HG03064 (cell line): ENCODE data around the gene B4GALT6.

Experiments used
- ATAC-seq: cut with Tn5 transposase; IDR thresholded peaks from one replicate; pipeline ENCODE4 v1.9.1; 2021; ENCODE audit warnings: low read depth; ENCODE audit not compliant: unreplicated experiment

The B4GALT6 gene

DNA sequence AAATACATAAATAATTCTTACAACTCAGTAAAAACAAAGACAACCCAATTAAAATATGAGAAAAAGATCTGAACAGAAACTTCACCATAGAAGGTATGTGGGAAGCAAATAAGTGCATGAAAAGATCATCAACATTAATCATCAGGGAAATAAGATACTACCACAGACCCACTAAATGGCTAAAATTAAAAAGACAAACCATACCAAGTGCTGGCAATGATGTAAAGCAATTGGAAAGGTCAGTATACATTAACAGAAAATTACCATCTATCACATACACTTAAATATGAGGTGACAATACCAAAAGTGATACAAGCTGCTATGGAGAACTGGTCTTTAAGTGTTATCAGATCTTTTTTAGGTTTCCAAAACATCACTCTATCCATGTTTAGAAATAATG is 48.0 kb downstream of the B4GALT6 start:
- ATAC-seq: no peak

- peak; percentile 98 for ATAC-seq
Measured at GRCh38 chr18:31634331-31634713, 50.1 kb downstream of the B4GALT6 start.

- ATAC-seq: peak; percentile 15
Measured at GRCh38 chr18:31633392-31634330, 50.7 kb downstream of the B4GALT6 start.

DNA sequence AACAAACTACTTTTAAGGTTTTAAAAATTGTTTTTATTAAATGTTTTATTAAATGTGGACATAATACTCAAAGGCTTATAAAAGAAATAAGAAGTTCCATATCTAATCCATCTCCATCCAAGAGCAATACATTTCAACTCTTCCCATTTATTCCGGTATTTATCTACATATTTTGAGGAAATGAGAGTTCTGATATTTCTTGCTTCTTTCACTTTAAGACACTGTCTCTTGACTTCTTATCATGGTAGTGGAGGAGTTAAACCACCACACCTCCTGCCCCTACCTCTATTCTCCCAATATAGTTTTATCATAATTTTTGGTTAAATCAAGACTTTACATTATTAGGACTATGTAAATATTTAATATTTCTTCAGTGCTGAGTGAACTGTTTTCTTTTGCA is 52.0 kb downstream of the B4GALT6 start:
- ATAC-seq: no peak

GRCh38 chr18:31631526-31631925 is 52.9 kb downstream of the B4GALT6 start:
- ATAC-seq: no peak

DNA sequence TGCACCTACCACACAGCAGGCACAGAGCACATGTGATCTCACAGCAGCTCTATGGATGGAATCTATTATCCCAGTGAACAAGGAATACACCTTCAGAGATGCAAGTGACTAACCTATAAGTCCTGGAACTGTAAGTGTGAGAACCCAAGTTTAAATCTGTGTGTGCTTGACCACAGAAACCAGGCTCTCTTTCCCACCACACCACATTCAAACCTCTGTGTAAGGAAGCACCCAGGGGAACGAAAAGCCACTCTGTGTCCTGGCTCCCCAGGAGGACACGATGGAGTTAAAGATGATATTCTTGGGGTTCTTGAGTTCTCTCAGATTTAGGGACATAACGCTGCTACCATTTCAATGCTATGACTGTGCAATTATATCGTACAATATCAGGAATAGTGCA is 53.8 kb downstream of the B4GALT6 start:
- ATAC-seq: no peak

- ATAC-seq: no peak
Measured at GRCh38 chr18:31626409-31626808, 58.0 kb downstream of the B4GALT6 start.

GRCh38 chr18:31624892-31625640 is 59.3 kb downstream of the B4GALT6 start:
- ATAC-seq: no peak

DNA sequence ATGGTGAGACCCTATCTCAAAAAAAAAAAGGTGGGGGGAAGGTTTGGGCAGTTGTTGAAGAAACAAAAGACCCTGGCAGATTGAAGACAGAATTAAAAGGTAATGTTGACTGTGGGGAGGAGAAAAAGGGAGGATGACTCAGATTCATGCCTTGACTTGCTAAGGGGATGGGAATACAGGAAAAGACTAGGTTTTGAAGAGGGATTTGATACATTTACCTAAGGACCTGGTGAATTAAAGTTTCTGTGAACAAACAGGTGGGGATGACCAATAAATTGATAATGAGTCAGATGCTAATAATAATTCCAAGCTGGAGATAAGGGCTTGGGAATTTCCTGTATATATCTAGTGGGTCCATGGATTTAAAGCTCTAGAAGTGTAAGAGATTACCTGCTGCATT is 65.1 kb downstream of the B4GALT6 start:
- ATAC-seq: no peak

- ATAC-seq: no peak
Measured at GRCh38 chr18:31618801-31619200, 65.6 kb downstream of the B4GALT6 start.

- no peak for ATAC-seq
Measured at GRCh38 chr18:31617031-31617717, 67.2 kb downstream of the B4GALT6 start.

GRCh38 chr18:31616586-31616985 is 67.8 kb downstream of the B4GALT6 start:
- ATAC-seq: no peak

GRCh38 chr18:31614044-31614443 is 70.3 kb downstream of the B4GALT6 start:
- no peak for ATAC-seq

GRCh38 chr18:31612124-31612523 is 72.3 kb downstream of the B4GALT6 start:
- ATAC-seq: no peak

- no peak for ATAC-seq
Measured at GRCh38 chr18:31611511-31611910, 72.9 kb downstream of the B4GALT6 start.

- no peak for ATAC-seq
Measured at GRCh38 chr18:31610286-31611205, 73.8 kb downstream of the B4GALT6 start.

GRCh38 chr18:31609886-31610285 is 74.5 kb downstream of the B4GALT6 start:
- ATAC-seq: no peak

DNA sequence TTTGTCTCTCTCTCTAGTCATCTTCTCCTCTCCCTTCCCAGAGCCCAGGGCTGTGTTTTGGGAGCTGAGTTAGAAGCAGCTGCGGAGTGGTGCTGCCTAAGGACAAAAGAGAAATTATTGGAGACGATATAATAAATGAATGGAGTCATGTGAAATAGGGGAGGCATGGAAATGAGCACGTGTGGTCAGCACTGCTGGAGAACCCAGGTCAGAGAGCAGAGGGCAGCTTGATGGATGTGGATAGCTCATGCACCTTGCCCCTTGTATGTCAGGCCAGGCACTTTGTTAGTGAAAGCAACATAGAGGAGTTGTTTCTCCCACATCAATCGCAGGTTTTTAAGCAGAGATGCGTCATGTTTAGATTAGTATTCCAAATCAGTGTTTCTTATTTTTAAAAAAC is 77.0 kb downstream of the B4GALT6 start:
- no peak for ATAC-seq

GRCh38 chr18:31606265-31606664 is 78.1 kb downstream of the B4GALT6 start:
- ATAC-seq: no peak

GRCh38 chr18:31603315-31603714 is 81.1 kb downstream of the B4GALT6 start:
- no peak for ATAC-seq
